ENCODE data around the gene IQGAP3.
A peak's percentile ranks its signal among the peaks of the same experiment; 100 is the strongest.
"Not testable (repeated sequence)": the region's sequence is repeated elsewhere in the genome, so short reads cannot be mapped to it uniquely, and the experiment has no call there.

The IQGAP3 gene

GRCh38 chr1:156571919-156572662 is at the start of gene IQGAP3:
TSS of gene IQGAP3 (minus strand) at chr1:156572565. CDS start at chr1:156572529, 36 bp downstream.
- H3K27ac ChIP-seq = peak within 1 kb of the TSS in 10 of 11 experiments; percentile 1 to 84 (median 70); a peak in 17 of 22 replicates
- TF ChIP-seq Cebpa-rat (IDR thresholded peaks at IDR 0.05) = no peak

GRCh38 chr1:156619582-156619955 is 47.2 kb upstream of the IQGAP3 start:
- Histone ChIP-seq H3K4me1 (peaks cover 0 to 8% (median 0%) of the 10 kb centered on the region in 10 experiments; a peak in 5 of 20 replicates), H3K4me3 (no peak overlapping the region), H3K4me2 (no peak overlapping the region), H3K9ac (no peak overlapping the region), H3K27ac (no peak overlapping the region), H4K20me1 (peaks cover 0 to 26% (median 10%) of the 10 kb centered on the region in 11 experiments; a peak in 12 of 22 replicates), H3K9me3 (replicated peaks in 1 of 11) (no peaks in the 10 kb centered on the region), H3K27me3 (peaks cover 77 to 100% (median 92%) of the 10 kb centered on the region in 11 experiments), H3K36me3 (no peaks in the 10 kb centered on the region)
- TF ChIP-seq Cebpa-rat (IDR thresholded peaks at IDR 0.05) = no peak

More at GRCh38 chr1:156571919-156572662, at the start of gene IQGAP3:
- H4K20me1 ChIP-seq = no peaks in the 10 kb centered on the region
- peak within 1 kb of the TSS; percentile 57 to 86 (median 79); a peak in 20 of 22 replicates for H3K9ac ChIP-seq
- H3K4me1 ChIP-seq = peaks cover 25 to 37% (median 31%) of the 10 kb centered on the region in 10 experiments
- H3K9me3 ChIP-seq (replicated peaks in 1 of 11) = no peaks in the 10 kb centered on the region
- H3K4me3 ChIP-seq = peak within 1 kb of the TSS; percentile 46 to 85 (median 72)
- H3K36me3 ChIP-seq = peaks cover 0 to 36% (median 27%) of the 10 kb centered on the region in 11 experiments; a peak in 19 of 22 replicates
- no peaks in the 10 kb centered on the region for H3K27me3 ChIP-seq
- peak within 1 kb of the TSS; percentile 89 to 99 (median 95) for H3K4me2 ChIP-seq

DNA sequence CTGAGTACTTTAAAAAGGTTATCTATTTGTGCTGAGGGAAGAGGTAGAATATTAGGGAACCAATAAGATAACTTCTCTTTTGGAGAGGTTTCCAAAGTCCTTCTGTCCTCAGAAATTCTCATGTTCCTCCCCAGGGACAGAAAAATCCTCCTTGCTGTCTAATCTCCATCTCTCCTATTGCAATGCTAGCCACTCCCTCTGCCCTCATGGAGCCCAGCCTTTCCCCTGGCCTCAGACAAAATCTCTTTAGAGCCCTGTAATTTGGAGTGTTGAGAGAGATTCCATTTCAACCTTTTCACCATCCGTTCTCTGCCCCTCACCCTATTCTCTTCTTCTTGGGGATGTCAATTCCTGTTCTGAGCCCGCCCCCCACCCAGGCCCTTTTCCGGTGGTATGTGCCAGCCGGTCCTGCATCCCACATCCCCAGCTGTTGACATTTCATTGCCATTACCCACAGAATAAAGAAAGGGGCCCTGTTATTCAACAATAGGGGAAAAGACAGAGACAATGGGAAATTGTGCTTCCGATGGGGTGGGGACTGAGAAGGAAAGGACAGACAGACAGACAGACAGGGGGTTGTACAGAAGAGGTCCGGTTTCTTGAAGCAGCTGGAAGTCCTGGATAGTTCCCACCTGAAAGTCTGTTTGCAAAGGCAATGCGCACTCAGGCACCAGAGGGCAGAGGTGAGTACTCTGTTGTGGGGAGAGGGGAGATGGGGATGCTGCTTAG is 46.7 kb upstream of the IQGAP3 start, which contains the start of gene HAPLN2:
Gene HAPLN2, plus strand, starts transcription at position 563 of the 729 bp plus-strand sequence. CDS start 4,076 bp downstream, outside the sequence.
- no peak for TF ChIP-seq Cebpa-rat (IDR thresholded peaks at IDR 0.05)
- Histone ChIP-seq H4K20me1 (peaks cover 0 to 21% (median 10%) of the 10 kb centered on the region in 11 experiments; a peak in 11 of 22 replicates), H3K4me1 (peaks cover 0 to 4% (median 0%) of the 10 kb centered on the region in 10 experiments; a peak in 2 of 20 replicates), H3K36me3 (no peaks in the 10 kb centered on the region), H3K4me2 (0 out of 22 replicates have a peak within 1 kb of the TSS, but pooled peaks of 1 of the 11 experiments have one; percentile 5), H3K4me3 (no peak within 1 kb of the TSS), H3K9ac (no peak within 1 kb of the TSS), H3K27ac (no peak within 1 kb of the TSS), H3K9me3 (replicated peaks in 1 of 11) (no peaks in the 10 kb centered on the region), H3K27me3 (peaks cover 72 to 100% (median 92%) of the 10 kb centered on the region in 11 experiments)

- Histone ChIP-seq H3K27me3 (peaks cover 47 to 89% (median 67%) of the 10 kb centered on the region in 11 experiments), H3K9me3 (replicated peaks in 1 of 11) (no peaks in the 10 kb centered on the region), H3K36me3 (no peaks in the 10 kb centered on the region), H3K27ac (no peak overlapping the region), H3K4me3 (no peak overlapping the region), H4K20me1 (peaks cover 0 to 8% (median 0%) of the 10 kb centered on the region in 11 experiments; a peak in 1 of 22 replicates), H3K4me2 (no peak overlapping the region), H3K9ac (no peak overlapping the region), H3K4me1 (peaks cover 0 to 14% (median 0%) of the 10 kb centered on the region in 10 experiments; a peak in 7 of 20 replicates)
- TF ChIP-seq Cebpa-rat (IDR thresholded peaks at IDR 0.05) = no peak
These were observed 44.1 kb upstream of the IQGAP3 start for GRCh38 chr1:156616463-156616862.

DNA sequence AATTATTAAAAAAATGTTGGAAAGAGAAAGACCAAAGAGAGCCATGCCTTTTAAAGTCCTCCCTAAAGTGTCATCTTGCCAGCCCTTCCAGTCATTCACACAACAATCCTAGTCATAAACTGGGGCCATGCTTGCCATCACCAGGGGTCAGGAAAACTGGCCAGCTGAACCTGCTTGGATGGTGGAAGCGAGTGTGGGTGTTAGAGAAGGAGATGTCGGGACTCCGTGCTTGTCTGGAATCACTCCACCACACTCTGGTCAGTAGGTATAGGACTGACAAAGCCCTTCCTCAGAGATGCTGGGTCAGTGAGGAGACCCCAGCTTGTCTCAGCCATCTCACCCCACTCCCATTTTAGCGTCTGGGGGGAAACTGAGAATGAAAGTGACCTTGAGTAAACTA is 43.6 kb upstream of the IQGAP3 start:
- H4K20me1 ChIP-seq = peaks cover 0 to 8% (median 0%) of the 10 kb centered on the region in 11 experiments; a peak in 1 of 22 replicates
- H3K27ac ChIP-seq = no peak overlapping the region
- no peak overlapping the region for H3K4me3 ChIP-seq
- H3K4me2 ChIP-seq = no peak overlapping the region
- H3K9ac ChIP-seq = no peak overlapping the region
- TF ChIP-seq Cebpa-rat (IDR thresholded peaks at IDR 0.05) = no peak
- no peaks in the 10 kb centered on the region for H3K9me3 ChIP-seq (replicated peaks in 1 of 11)
- H3K4me1 ChIP-seq = peaks cover 0 to 14% (median 0%) of the 10 kb centered on the region in 10 experiments; a peak in 7 of 20 replicates
- no peaks in the 10 kb centered on the region for H3K36me3 ChIP-seq
- peaks cover 42 to 84% (median 62%) of the 10 kb centered on the region in 11 experiments for H3K27me3 ChIP-seq

DNA sequence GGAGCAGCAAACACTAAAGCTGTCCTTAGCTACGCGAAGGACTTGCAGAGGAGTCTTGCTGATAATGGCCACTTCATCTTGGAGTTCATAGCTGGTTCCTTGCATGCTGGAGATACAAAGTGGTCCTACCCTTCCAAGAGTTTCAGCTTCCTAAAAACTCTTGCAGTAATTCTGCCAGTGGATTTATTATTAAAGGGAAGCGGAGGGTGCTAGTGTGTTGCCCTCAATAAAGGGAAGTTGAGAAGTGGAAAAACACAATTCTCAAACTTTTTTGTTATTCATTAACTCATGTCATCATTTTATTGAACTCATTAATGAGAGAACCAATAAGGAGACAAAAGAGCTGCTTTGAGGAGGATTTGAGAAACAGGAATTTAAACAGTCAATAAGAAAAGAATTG is 40.3 kb upstream of the IQGAP3 start:
- H3K27ac ChIP-seq = no peak overlapping the region
- H3K36me3 ChIP-seq = no peaks in the 10 kb centered on the region
- no peaks in the 10 kb centered on the region for H3K9me3 ChIP-seq (replicated peaks in 1 of 11)
- no peak overlapping the region for H3K4me3 ChIP-seq
- H3K9ac ChIP-seq = no peak overlapping the region
- no peaks in the 10 kb centered on the region; a peak in 1 of 22 replicates for H4K20me1 ChIP-seq
- peaks cover 12 to 23% (median 13%) of the 10 kb centered on the region in 10 experiments for H3K4me1 ChIP-seq
- H3K4me2 ChIP-seq = peak overlapping the region in 3 of 11 experiments; percentile 1 to 67 (median 65); a peak in 6 of 22 replicates
- H3K27me3 ChIP-seq = peaks cover 23 to 51% (median 38%) of the 10 kb centered on the region in 11 experiments
- TF ChIP-seq Cebpa-rat (IDR thresholded peaks at IDR 0.05) = no peak

GRCh38 chr1:156610072-156610471 is 37.7 kb upstream of the IQGAP3 start:
- H3K4me3 ChIP-seq; H3K36me3 ChIP-seq; H4K20me1 ChIP-seq; H3K27ac ChIP-seq; H3K4me2 ChIP-seq; H3K9me3 ChIP-seq (replicated peaks in 1 of 11); H3K9ac ChIP-seq: not testable (repeated sequence)
- H3K27me3 ChIP-seq = peaks cover 2 to 25% (median 14%) of the 10 kb centered on the region in 11 experiments; a peak in 19 of 22 replicates
- H3K4me1 ChIP-seq = peaks cover 20 to 47% (median 27%) of the 10 kb centered on the region in 10 experiments

GRCh38 chr1:156608981-156609380 is 36.6 kb upstream of the IQGAP3 start:
- Histone ChIP-seq H3K4me2 (peak overlapping the region in 4 of 11 experiments; percentile 7 to 61 (median 42); a peak in 4 of 22 replicates), H3K4me1 (peaks cover 20 to 52% (median 30%) of the 10 kb centered on the region in 10 experiments), H3K27ac (no peak overlapping the region), H4K20me1 (no peaks in the 10 kb centered on the region; a peak in 1 of 22 replicates), H3K27me3 (peaks cover 0 to 14% (median 4%) of the 10 kb centered on the region in 11 experiments; a peak in 7 of 22 replicates), H3K9me3 (replicated peaks in 1 of 11) (no peaks in the 10 kb centered on the region), H3K36me3 (no peaks in the 10 kb centered on the region), H3K9ac (no peak overlapping the region), H3K4me3 (no peak overlapping the region)
- no peak for TF ChIP-seq Cebpa-rat (IDR thresholded peaks at IDR 0.05)
